Fibroblast of the aortic adventitia (primary cell): ENCODE measurements around the gene GALNT2. TPM values are rescaled to one million over a fixed set of nuclear protein-coding genes. Genes with fewer than 3 reads are reported as not detected.

Source experiments
- DNase-seq: peaks from one replicate; pipeline ENCODE4 v3.0.0-alpha.2; 2010; ENCODE audit warnings: low read depth
- H3K4me3 ChIP-seq: 2 replicates; pipeline ENCODE4 v1.5.1; 2011; ENCODE audit warnings: low read depth, mild to moderate bottlenecking, control low read depth, low read length, moderate library complexity
- total RNA-seq: library from RNA; depleted of rRNA; stranded (reverse); fragments of >200 nt; gene quantifications from 2 replicates; pipeline ENCODE4 v1.2.3, GENCODE V29; 2012; ENCODE audit warnings: low replicate concordance
- TF ChIP-seq, protein P1 (sequence below): IDR thresholded peaks from 2 replicates; pipeline ENCODE4 v1.5.1; 2011; ENCODE audit warnings: mild to moderate bottlenecking, low read length, control low read depth, inconsistent platforms; ENCODE audit not compliant: insufficient read depth

GALNT2 gene
- total RNA-seq, 1 donor: 68.1 TPM

- no peak for DNase-seq
- TF ChIP-seq, protein P1, sequence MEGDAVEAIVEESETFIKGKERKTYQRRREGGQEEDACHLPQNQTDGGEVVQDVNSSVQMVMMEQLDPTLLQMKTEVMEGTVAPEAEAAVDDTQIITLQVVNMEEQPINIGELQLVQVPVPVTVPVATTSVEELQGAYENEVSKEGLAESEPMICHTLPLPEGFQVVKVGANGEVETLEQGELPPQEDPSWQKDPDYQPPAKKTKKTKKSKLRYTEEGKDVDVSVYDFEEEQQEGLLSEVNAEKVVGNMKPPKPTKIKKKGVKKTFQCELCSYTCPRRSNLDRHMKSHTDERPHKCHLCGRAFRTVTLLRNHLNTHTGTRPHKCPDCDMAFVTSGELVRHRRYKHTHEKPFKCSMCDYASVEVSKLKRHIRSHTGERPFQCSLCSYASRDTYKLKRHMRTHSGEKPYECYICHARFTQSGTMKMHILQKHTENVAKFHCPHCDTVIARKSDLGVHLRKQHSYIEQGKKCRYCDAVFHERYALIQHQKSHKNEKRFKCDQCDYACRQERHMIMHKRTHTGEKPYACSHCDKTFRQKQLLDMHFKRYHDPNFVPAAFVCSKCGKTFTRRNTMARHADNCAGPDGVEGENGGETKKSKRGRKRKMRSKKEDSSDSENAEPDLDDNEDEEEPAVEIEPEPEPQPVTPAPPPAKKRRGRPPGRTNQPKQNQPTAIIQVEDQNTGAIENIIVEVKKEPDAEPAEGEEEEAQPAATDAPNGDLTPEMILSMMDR: no peak
- no peak overlapping the region for H3K4me3 ChIP-seq
Measured at GRCh38 chr1:230143534-230143933, 76.5 kb downstream of the GALNT2 start.

- TF ChIP-seq, protein P1: no peak
- no peak for DNase-seq
Measured at GRCh38 chr1:230144010-230144614, 77.1 kb downstream of the GALNT2 start.

GRCh38 chr1:230144758-230145504 is 77.9 kb downstream of the GALNT2 start:
- no peak for DNase-seq
- no peak overlapping the region for H3K4me3 ChIP-seq
- TF ChIP-seq, protein P1: no peak

More at GRCh38 chr1:230144010-230144614, 77.1 kb downstream of the GALNT2 start:
- no peak overlapping the region for H3K4me3 ChIP-seq

GRCh38 chr1:230145505-230145899 is 78.5 kb downstream of the GALNT2 start:
- TF ChIP-seq, protein P1: no peak
- DNase-seq: no peak
- H3K4me3 ChIP-seq: no peak overlapping the region

- TF ChIP-seq, protein P1: no peak
- H3K4me3 ChIP-seq: no peak overlapping the region
- no peak for DNase-seq
Measured at GRCh38 chr1:230145953-230146476, 79.0 kb downstream of the GALNT2 start.

DNA sequence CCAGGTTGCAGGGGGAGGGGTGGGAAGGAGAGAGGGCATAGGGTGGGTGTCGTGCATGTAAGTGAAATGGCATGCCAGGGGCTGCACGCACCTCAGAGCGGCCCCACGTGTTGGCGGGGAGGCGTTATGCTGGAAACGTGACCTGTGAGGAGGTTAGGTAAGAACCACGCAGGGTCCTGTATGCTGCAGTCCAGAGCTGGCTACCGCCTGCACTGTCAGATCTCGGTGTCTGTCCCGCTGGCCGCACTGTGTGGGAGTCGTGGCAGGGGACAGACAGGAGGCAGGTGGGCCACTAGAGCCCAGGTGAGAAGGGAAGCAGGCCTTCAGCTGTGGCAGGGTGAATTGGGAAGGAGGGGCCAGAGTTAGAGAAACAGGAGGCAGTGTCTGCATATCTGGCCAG is 79.7 kb downstream of the GALNT2 start:
- TF ChIP-seq, protein P1: no peak
- DNase-seq: no peak
- no peak overlapping the region for H3K4me3 ChIP-seq
